GM19455 (cell line): ENCODE results near the gene MED17.

Source experiments
- ATAC-seq: cut with Tn5 transposase; IDR thresholded peaks from one replicate; pipeline ENCODE4 v1.9.1; 2021; ENCODE audit not compliant: unreplicated experiment

MED17 gene

DNA sequence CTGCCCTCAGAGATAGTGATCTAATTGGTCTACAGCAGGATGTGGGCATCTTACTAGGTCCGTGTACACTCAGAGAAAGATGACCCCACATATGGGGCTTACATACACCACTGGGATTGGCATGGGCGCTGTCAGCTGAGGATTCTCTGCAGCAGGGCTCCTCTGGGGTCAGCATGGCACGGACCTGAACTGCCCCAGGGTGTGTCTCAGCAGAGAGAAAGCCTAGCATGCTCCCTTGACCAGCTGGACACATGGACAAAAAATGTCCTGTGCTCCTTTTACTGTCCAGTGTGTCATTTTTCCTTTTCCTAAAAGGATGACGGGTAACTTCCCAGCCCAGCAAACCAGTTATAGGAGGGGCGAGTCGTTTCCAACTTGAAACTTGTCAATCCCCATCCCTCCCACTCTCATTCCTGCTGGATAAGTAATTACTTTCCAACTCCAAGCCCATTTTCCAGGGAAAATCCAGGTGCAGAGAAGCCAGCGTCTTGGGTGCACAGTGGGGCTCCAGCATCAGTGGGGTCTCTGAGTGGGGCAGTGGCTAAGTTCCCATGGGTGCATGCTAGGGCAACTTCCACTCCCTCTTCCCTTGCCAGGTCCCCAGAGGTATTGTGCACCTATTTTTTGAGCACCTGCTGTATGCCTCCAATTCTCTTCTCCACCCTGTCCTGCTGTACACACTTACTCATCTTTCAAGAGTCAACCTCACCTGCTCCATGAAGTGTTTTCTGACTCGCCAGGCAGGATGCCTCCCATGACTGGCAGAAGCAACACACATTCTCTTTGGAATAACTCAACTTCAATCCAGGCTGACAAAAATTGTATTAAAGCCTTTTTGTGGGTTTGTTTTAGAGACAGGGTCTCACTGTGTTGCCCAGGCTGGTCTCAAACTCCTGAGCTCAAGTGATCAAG, 61.4 kb downstream of the MED17 start:
- ATAC-seq = no peak

- ATAC-seq = no peak
Observed at GRCh38 chr11:93846411-93846810, 62.3 kb downstream of the MED17 start.

GRCh38 chr11:93849201-93849600, 65.1 kb downstream of the MED17 start:
- ATAC-seq = no peak

DNA sequence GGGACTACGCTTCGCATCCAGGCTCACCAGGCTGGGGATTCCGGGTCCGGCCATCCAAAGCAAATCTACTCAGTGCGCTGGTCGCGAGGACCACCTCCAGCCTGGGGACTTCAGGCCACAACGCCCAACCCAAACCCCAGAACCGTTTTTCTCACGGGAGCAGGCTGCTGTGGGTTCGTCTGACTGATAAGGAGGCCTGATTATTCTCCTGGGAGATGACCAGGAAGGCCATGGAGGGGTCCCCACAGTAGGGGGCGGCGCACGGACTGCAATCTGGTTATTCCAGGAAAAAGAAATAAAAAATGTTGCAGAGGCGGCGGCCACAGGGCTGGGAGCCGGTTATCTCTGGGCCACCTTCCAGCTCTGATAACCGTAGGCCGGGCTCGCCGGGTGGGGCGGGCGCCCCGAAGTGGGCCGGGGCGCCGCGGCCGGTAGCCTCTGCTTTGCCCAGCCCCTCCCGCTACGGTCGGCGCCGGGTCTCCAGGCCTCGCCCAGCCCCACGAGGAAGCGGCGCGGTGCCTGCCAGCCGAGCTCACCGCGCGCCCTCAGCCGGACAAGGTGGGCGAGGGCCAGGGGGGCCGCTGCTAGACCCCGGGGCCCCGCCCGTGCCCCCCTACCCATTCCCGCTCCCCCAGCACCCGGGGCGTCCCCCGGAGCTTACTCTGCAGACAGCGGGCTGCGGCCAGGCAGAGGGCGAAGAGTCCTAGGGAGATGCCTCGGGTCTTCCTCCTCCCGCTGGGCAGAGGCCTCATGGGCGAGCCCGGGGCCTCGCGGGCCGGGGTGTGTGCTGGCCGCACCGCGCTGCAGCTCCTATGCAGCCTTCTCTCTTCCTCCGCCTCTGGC, 65.9 kb downstream of the MED17 start:
- no peak for ATAC-seq

DNA sequence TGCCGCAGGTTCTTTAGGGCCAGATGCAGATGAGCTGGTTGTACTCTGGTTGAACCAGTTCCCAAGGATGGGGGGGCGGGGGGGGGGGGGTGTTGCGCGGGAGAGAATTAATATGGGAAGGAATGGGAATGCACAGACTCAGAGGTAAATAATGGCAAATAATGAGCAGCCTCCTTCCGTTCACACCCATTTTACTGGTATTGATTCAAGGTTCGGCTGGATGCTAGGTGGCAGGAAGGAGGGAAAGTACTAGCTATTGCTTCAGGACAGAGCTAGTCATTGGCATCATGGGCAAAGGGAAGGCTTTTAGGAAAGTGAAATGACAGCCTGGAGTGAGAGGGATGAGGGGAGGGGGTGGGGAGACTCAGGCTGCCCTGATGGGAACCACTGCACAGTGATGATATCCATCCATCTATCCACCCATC, 66.5 kb downstream of the MED17 start, which contains the start of gene VSTM5:
Gene VSTM5 (minus strand): TSS at position 25 of the 425 bp plus-strand sequence. CDS start 116 bp downstream, outside the sequence.
- no peak for ATAC-seq

- no peak for ATAC-seq
Observed at GRCh38 chr11:93852242-93852641, 68.2 kb downstream of the MED17 start.

DNA sequence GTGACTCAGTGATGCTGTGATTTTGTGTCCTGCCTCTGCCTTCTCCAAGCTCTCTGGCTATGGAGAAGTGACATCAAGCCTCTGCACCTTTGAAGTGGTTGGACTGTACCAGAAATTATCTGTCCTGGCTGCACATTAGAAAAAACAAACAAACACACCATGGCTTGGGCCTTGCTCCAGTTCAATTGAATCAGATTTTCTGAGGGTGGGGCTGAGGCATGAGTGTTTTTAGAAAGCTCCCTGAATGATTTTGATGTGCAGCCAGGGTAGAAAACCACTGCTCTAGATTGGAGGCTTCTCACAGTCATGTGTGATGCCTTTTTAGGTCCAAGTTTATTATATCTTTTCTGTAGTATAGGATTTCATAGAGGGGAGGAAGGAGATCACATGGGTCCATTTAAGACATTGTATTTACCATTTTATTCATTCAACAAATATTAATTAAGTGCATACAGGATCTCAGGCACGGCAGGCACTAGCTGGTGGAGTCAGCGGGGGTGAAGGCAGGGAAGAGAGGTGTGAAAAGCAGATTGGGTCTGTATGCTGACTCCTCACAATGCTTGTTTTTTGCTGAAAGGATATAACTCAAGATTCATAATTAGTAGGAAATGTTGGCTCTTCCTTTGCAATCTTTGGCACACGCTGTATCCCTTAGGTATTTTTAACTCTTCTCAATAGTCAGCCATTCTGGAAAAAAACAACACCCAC, 73.5 kb downstream of the MED17 start:
- no peak for ATAC-seq

GRCh38 chr11:93858121-93858775, 74.2 kb downstream of the MED17 start:
- ATAC-seq = no peak

GRCh38 chr11:93861808-93862207, 77.7 kb downstream of the MED17 start:
- ATAC-seq = no peak
